ENCODE results near the gene TUBA8.
"Not testable (repeated sequence)": the region's sequence is repeated elsewhere in the genome, so short reads cannot be mapped to it uniquely, and the experiment has no call there.

TUBA8 gene

DNA sequence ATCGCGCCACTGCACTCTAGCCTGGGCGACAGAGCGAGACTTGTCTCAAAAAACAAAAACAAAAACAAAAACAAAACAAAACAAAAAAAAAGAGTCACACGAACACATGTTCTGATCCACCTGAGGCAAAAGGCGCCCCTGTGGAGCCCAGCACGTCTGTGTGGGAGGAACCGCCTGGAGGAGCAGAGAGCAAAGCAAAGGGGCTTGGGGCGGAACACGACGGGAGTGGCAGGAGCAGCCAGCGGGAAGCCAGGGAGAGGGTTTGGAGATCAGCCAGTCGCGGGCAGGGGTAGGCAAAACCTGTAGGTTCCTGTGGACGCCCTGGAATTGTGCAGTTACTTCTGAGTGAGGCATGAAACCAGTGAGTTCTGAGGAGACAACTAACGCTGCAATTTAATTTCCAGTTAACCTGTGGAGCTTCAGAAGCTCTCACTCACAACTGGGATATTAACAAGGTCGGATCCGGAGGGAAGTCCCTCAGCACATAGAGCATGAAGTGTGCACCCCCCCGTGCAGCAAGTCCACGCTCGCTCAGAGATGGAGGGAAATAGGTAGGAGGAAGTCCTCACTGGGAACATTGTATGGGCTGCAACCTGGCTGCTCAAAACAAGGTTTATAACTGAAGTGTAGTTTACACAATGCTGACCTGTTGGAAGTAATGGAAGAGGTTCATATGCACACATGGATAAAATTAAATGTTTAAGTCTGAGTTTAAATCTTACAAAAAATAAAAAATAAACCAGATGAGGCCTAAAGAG lies 26.1 kb downstream of the TUBA8 start:
- TF ChIP-seq, protein P1, sequence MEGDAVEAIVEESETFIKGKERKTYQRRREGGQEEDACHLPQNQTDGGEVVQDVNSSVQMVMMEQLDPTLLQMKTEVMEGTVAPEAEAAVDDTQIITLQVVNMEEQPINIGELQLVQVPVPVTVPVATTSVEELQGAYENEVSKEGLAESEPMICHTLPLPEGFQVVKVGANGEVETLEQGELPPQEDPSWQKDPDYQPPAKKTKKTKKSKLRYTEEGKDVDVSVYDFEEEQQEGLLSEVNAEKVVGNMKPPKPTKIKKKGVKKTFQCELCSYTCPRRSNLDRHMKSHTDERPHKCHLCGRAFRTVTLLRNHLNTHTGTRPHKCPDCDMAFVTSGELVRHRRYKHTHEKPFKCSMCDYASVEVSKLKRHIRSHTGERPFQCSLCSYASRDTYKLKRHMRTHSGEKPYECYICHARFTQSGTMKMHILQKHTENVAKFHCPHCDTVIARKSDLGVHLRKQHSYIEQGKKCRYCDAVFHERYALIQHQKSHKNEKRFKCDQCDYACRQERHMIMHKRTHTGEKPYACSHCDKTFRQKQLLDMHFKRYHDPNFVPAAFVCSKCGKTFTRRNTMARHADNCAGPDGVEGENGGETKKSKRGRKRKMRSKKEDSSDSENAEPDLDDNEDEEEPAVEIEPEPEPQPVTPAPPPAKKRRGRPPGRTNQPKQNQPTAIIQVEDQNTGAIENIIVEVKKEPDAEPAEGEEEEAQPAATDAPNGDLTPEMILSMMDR (IDR thresholded peaks at IDR 0.05) = no peak
- no peak for DNase-seq (ENCODE audit: low spot score)
- Histone ChIP-seq H3K4me3 (no peak overlapping the region), H3K27ac (no peak overlapping the region)

DNA sequence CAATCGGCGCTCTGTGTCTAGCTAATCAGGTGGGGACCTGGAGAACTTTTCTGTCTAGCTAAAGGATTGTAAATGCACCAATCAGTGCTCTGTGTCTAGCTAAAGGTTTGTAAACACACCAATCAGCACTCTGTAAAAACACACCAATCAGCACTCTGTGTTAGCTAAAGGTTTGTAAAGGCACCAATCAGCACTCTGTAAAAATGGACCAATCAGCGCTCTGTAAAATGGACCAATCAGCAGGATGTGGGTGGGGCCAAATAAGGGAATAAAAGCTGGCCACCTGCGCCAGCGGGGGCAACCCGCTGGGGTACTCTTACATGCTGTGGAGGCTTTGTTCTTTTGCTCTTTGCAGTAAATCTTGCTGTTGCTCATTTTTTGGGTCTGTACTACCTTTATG lies 30.4 kb downstream of the TUBA8 start:
- not testable (repeated sequence) for DNase-seq (ENCODE audit: low spot score); H3K27ac ChIP-seq; H3K4me3 ChIP-seq

DNA sequence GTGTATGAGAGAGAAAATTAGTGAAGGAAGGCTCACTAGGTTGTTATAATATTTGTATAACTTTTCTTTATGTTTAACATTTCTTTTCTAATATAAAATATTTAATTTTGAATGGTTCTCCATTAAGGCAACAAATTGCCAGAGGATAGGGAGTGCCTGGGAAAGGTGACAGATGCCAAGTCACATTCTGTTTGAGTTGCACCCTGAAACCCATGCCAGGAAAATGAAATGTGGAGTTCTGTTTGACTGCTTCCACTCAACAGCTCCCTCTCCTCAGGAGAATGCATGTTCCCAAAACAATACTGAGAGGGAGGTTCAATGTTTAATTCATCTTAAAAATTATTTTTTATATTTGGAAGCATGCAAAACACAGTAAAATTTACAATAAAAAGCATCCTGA lies 33.5 kb downstream of the TUBA8 start:
- Histone ChIP-seq H3K4me3 (no peak overlapping the region), H3K27ac (no peak overlapping the region)
- TF ChIP-seq, protein P1 (IDR thresholded peaks at IDR 0.05) = no peak
- peak; percentile 28 for DNase-seq (ENCODE audit: low spot score)

DNA sequence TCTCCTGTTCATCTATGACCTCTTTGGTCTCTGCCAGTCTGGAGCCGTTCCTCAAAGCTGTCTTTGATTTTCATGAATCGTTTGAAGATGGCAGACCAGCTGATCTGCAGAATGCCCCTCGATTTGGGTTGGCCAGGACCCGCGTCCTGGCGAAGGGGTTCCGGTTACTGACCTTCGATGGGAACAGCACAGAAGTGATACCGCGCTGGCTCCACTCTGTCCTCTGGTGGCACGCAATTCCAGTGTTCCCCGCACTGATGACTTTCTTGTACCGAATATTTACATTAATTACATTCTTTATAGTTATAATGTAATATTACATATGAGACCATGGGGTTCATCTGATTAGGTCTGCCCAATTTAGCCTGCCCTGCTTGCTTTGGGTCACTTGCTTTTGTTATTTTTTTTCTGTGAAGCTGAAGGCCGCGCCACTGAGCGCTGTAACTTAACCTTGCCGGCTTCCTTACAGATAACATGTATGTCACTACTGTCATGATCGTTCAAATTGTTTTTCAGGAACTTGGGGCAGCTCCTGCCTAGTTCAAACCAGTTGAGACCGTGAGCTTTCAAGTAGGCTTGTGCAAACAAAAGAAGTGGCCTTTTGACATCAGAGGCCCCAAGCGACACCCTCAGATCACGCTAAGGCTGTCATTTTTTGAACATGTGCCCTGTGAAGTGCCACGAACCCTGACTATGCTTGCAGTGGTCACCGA lies 35.2 kb downstream of the TUBA8 start:
- Histone ChIP-seq H3K27ac (peak overlapping the region in 1 of 2 donors; percentile 15), H3K4me3 (no peak overlapping the region)
- TF ChIP-seq, protein P1 (IDR thresholded peaks at IDR 0.05) = no peak
- no peak for DNase-seq (ENCODE audit: low spot score)

DNA sequence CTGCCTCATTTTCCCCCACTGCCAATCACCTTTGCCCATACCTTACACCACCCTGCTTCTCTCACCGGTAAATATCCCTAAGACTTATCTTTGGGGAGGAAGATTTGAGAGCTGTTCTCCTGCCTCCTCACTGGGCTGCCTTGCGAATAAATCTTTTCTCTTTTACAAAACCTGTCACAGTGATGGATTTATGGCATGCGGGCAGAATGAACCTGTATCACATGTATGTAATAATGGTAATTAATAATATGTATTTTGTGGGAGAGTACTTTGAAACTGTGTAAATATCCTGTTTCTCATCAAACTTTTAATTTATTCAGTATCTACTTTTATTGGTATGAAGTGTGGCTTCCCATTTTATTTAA lies 35.8 kb downstream of the TUBA8 start:
- Histone ChIP-seq H3K27ac (peak overlapping the region in 1 of 2 donors; percentile 15), H3K4me3 (no peak overlapping the region)
- DNase-seq (ENCODE audit: low spot score) = no peak
- TF ChIP-seq, protein P1 (IDR thresholded peaks at IDR 0.05) = no peak

DNA sequence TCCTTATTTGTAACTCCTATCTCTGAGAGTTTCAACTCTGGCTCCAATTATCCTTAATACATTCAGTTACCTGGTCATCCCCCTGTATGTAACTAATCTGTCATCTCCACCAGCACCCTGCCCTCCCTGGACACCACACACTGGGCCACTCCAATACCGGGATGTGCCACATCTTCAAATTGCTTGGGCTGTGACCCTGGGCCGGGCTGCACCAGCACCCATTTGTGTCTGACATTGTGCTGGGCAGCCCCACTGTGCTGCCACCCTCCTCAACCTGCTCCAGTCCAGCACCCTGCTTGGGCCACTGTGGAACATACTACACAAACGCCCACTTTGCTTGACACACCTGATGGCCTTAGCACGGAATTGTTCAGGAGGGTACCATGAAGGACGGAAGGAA lies 37.2 kb downstream of the TUBA8 start:
- DNase-seq (ENCODE audit: low spot score) = no peak
- TF ChIP-seq, protein P1 (IDR thresholded peaks at IDR 0.05) = no peak
- H3K4me3 ChIP-seq = no peak overlapping the region
- peak overlapping the region in 1 of 2 donors; percentile 78 for H3K27ac ChIP-seq

DNA sequence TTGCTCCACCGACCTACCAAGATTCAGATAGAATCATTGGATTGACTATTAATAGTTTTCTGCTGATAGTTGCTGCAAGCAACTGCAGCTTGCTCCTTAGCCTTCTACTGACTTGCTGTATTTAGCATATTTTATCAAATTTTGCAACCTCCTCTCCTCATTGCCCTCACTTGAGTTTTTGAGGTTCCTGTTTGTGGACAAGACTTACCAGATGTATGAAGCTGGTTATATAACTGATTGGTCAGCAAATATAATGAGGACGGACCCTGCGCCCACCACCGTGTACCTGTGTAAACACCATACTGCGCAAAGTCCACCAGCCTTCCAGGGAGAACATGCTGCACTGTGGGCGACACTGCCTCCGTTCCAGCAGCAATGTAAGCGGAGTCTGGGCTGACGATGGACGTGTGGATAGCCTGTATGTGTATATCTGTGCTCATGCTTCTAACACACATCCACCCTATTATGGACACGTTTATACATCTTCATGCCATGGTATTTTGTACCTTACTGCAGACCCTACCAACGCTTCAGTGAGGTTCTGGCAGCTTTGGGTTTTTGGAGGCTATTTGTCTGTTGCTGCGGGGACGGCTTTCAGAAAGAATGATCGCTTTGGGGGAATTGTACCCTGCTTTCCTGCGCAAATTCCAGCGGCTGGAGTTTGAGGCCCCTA lies 37.8 kb downstream of the TUBA8 start:
- DNase-seq (ENCODE audit: low spot score) = peak; percentile 55
- Histone ChIP-seq H3K27ac (peak overlapping the region in 1 of 2 donors; percentile 78), H3K4me3 (no peak overlapping the region)
- TF ChIP-seq, protein P1 (IDR thresholded peaks at IDR 0.05) = no peak

Measured in coronary artery (tissue), 2 donors.